ENCODE data around the gene PAF1. TPM values are rescaled to one million over a fixed set of nuclear protein-coding genes. Genes with fewer than 3 reads are reported as not detected.

The PAF1 gene
- polyA plus RNA-seq, 1 donor from 2014 or later, result 37.3 TPM

DNA sequence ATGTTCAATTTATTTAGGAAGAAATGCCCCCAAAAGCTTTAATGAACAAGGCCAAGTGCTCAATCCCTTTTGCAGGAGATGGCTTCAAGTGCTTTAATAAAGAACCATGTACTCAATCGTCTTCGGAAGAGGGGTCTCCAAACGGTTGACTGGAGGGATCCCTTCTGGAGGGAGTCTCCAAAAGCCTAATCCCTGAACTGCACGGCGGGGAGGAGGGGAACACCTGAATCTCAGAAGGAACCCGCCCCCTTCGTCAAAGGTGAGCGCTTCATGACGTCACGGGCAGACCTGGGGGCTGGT is 505 bp downstream of the PAF1 start:
- Histone ChIP-seq H3K36me3 (ENCODE audit: insufficient read depth, low read length) (no peaks in the 10 kb centered on the region), H3K9me3 (ENCODE audit: low read length) (no peaks in the 10 kb centered on the region), H3K9ac (ENCODE audit: low read length) (peak overlapping the region; percentile 90), H3K79me2 (replicated peaks; ENCODE audit: insufficient read depth, low read length) (peaks cover 23% of the 10 kb centered on the region), H3K27me3 (ENCODE audit: insufficient read depth, low read depth, low read length) (no peaks in the 10 kb centered on the region), H3K4me3 (ENCODE audit: low read length) (peak overlapping the region; percentile 95), H3K4me2 (ENCODE audit: low read length) (peak overlapping the region; percentile 97), H3K27ac (ENCODE audit: low read length) (peak overlapping the region; percentile 96), H2AFZ (ENCODE audit: low read depth, low read length) (peak overlapping the region; percentile 41), H4K20me1 (ENCODE audit: insufficient read depth) (no peaks in the 10 kb centered on the region), H3F3A (ENCODE audit: insufficient read depth, low read length, poor library complexity, severe bottlenecking) (no peaks in the 10 kb centered on the region), H3K9me2 (ENCODE audit: insufficient read depth, low read length) (no peaks in the 10 kb centered on the region)
- TF ChIP-seq TAF1 (IDR thresholded peaks at IDR 0.05; ENCODE audit: low read depth) (peak; percentile 3), RAD21 (conservative IDR thresholded peaks at IDR 0.05) (no peak)

- H2AFZ ChIP-seq (ENCODE audit: low read depth, low read length), result peak overlapping the region; percentile 41
- no peaks in the 10 kb centered on the region for H3K27me3 ChIP-seq (ENCODE audit: insufficient read depth, low read depth, low read length)
- H3K9ac ChIP-seq (ENCODE audit: low read length), result peak overlapping the region; percentile 90
- H3K79me2 ChIP-seq (replicated peaks; ENCODE audit: insufficient read depth, low read length), result peaks cover 23% of the 10 kb centered on the region
- no peaks in the 10 kb centered on the region for H3K9me3 ChIP-seq (ENCODE audit: low read length)
- H3F3A ChIP-seq (ENCODE audit: insufficient read depth, low read length, poor library complexity, severe bottlenecking), result no peaks in the 10 kb centered on the region
- no peaks in the 10 kb centered on the region for H3K9me2 ChIP-seq (ENCODE audit: insufficient read depth, low read length)
- no peaks in the 10 kb centered on the region for H4K20me1 ChIP-seq (ENCODE audit: insufficient read depth)
- TF ChIP-seq EZH2 (IDR thresholded peaks at IDR 0.05; ENCODE audit: borderline replicate concordance, insufficient read depth, low read length, poor library complexity, severe bottlenecking), result no peak
- TF ChIP-seq RAD21 (conservative IDR thresholded peaks at IDR 0.05), result no peak
- no peak for TF ChIP-seq EP300 (conservative IDR thresholded peaks at IDR 0.05; ENCODE audit: poor library complexity, severe bottlenecking)
- TF ChIP-seq REST (IDR thresholded peaks at IDR 0.05; ENCODE audit: borderline replicate concordance), result no peak
- no peak for TF ChIP-seq POLR2AphosphoS5 (IDR thresholded peaks at IDR 0.05)
- no peak for TF ChIP-seq TAF1 (IDR thresholded peaks at IDR 0.05; ENCODE audit: low read depth)
- TF ChIP-seq MXI1 (conservative IDR thresholded peaks at IDR 0.05; ENCODE audit: poor library complexity, severe bottlenecking), result no peak
- TF ChIP-seq, protein P1, sequence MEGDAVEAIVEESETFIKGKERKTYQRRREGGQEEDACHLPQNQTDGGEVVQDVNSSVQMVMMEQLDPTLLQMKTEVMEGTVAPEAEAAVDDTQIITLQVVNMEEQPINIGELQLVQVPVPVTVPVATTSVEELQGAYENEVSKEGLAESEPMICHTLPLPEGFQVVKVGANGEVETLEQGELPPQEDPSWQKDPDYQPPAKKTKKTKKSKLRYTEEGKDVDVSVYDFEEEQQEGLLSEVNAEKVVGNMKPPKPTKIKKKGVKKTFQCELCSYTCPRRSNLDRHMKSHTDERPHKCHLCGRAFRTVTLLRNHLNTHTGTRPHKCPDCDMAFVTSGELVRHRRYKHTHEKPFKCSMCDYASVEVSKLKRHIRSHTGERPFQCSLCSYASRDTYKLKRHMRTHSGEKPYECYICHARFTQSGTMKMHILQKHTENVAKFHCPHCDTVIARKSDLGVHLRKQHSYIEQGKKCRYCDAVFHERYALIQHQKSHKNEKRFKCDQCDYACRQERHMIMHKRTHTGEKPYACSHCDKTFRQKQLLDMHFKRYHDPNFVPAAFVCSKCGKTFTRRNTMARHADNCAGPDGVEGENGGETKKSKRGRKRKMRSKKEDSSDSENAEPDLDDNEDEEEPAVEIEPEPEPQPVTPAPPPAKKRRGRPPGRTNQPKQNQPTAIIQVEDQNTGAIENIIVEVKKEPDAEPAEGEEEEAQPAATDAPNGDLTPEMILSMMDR (IDR thresholded peaks at IDR 0.05; ENCODE audit: poor library complexity, severe bottlenecking), result no peak
- no peak for TF ChIP-seq SMC3 (conservative IDR thresholded peaks at IDR 0.05; ENCODE audit: poor library complexity)
- no peaks in the 10 kb centered on the region for H3K36me3 ChIP-seq (ENCODE audit: insufficient read depth, low read length)
- peak overlapping the region; percentile 97 for H3K4me2 ChIP-seq (ENCODE audit: low read length)
- peak overlapping the region; percentile 96 for H3K27ac ChIP-seq (ENCODE audit: low read length)
- peak overlapping the region; percentile 95 for H3K4me3 ChIP-seq (ENCODE audit: low read length)
Measured at GRCh38 chr19:39389631-39390414, 1.1 kb downstream of the PAF1 start.

Data from neural cell (in vitro differentiated cells).